Ramos (cell line): ENCODE results near the gene DACT1.

Experiments used
- in situ Hi-C: fragments of 300-500 bp; cut with MboI; formaldehyde crosslinking; loops from one replicate; pipeline ENCODE4 v1.14.3; 2022; ENCODE audit warnings: low sequenced_read_pairs; ENCODE audit not compliant: unreplicated experiment

The DACT1 gene

DNA sequence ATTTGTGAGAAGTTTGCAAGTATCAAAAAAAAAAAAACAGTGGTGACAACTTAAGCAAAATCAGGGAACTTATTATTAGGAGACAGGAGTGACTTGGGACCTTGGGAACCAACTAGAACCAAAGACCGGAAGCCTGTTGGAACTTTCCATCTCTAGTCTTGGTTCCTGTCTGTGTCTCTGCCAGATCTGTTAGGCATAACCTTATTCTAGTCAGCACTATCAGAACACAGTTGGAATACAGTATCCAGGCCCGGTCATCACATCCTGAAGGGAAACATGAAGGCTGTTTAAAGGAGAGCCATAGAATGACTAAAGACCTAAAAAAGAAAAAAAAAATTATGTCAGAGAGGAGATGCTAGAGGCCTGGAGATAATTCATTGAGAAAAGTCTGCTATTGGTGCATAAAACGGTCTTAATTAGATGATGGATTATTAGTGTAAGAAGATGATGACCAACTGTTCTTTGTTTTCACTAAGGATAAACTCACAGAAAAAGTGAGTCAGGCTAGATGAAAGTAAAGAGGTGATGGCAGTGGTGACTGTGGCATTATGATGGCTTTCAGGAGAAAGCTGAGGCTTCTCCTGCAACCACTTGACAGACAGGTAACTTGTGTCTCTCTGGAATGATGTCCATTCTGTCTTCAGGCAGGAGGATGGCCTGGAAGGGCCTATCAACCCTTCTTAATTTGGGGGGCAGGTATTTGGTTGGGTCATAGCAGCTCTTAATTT, 28.2 kb downstream of the DACT1 start:
- in situ Hi-C loops, result no loop called here

DNA sequence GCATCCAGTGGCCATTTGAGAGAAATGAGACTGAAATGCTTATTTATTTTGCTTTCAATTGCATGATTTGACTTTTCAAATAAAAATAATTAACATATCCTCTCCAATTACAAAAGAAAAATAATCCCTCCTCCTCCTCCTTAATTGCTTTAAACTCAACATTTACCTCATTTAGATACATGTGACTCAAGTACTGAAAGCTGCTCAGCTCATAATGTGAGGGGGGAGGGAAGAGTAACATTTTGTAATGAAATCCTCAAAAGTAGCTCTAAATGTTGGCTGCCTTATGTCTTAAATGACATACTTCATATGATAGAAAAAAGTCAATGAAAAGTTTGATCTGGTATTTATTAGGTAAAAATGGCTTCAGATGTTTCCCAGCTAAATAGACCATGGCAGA, 29.0 kb downstream of the DACT1 start:
- in situ Hi-C loops, result no loop called here

DNA sequence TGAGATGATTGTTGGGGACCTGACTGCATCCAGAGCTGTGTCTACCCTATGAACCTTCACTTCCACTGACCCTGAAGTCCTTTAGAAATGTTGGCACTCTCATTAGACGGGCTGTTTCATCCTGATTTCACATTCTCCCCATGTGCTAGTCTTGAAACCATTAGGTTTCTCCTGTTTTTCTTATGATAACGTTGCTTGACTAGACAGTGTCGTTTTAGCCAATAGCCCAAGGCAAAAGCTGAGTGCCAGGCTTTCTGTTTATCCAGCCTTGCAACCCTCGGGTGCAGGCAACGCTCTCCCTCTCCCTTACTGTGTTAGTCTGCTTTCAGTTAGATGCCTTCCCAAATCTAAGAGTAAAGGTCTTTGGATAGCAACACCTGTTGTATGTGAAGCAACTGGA, 30.1 kb downstream of the DACT1 start:
- in situ Hi-C loops, result no loop called here

DNA sequence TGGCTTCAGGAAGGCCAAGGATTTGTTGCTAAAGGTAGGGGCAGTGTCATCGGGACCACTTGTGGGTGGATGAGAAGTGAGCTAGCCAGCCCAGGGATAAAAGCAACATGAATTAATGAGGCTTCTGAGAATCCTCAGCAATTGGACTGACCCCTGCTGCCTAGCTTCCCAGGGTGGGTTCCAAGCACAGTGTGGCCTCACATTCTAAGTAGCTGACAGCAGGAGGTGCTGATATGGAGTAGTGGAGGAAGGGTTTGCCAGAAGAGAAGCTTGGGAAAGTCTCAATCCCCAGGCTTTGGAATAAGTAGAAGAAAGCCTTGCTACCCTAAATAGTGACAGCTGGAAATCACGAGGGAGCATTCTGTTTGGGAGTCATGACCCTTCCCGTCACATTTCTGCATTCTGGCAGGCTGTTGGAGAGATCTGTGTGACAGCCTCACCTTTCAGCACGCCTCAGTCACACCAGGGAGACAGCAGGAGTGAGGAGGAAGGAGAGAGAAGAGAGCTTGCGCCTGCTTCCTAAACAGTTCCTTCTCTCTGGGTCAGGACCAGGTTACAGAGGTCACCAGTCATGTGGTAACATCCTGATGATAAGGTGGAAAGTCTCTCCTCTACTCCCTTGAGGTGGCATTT, 31.2 kb downstream of the DACT1 start:
- in situ Hi-C loops, result no loop called here

DNA sequence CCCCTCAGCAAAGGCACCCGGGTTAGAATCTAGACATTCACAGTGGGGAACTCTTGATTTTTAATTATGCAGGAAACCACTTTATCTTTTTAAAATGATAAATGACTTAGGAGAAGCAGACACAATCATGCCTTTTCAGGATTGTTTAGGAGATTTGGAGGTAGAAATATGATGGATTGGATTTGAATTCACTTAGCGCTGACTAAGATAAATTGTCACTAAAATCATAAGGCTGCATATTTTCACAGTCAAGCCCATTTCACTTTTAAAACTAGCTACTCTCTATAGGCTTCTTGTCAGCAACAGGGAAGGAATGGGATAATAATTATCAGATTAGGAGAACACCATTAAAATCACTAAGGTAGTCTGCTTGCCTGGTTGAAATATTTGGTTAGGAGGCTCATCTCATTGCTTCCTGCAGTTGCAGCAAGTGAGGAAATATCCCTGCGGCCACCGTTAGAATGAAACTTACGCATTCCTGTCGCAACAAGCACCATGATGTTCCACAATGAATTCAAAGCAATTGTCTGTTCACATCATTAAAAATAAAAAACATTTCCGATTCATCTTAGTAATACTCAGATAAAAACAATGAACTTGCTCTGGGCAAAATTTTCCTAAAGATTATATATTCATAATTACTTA, 31.9 kb downstream of the DACT1 start:
- in situ Hi-C loops, result no loop called here

DNA sequence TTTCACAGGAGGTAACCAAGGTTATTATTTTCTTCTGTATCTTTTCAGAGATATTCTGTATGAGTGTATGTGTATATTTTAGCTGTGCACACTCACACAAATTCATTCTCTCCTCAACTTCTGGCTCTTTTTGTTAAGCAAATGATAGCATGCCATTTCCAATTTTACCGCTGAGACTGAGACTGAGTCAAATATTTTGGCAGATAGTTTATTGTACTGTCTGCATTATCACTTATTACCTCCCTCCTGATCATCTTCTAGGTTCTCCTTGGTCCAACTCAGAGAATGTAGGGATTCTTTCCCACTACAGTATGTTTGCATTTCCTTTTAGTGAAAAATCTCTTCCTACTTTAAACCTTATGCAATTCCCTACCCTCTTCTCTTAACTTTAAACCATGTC, 33.3 kb downstream of the DACT1 start:
- in situ Hi-C loops, result no loop called here

DNA sequence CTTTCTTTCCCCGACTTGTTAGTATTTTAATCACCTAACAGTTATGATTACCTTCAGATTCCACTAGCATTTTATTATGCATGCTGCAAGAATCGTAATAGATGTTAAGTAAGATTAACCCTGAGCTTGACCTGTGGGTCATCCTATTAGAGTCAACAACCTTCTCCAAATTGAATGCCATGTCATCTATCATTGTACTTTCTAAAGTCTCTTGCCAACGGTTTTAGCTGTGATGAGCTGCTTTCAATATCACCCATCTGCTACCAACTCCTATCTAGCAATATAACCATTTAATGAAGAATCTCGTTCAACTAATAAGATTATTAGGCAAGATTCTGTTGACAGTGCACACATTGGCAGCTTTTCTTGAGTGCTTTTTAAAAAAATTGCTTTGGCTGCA, 33.7 kb downstream of the DACT1 start:
- in situ Hi-C loops, result no loop called here

DNA sequence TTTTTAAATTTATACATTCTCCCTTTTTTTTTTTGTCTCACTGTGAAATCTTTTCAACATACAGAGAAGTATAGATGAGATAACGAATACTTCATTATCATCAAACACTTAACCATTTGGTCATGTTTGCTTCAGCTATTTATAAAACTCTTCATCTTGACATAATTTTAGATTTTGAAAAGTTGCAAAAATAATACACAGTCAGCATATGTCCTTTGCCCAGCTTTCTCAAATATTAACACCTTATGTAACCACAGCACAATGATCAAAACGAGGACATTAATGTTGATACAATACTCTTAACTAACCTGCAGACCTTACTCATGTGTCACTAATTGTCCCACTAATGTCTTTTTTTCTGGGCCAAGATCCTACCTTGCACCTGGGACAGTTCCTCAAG, 36.0 kb downstream of the DACT1 start:
- in situ Hi-C loops, result no loop called here

DNA sequence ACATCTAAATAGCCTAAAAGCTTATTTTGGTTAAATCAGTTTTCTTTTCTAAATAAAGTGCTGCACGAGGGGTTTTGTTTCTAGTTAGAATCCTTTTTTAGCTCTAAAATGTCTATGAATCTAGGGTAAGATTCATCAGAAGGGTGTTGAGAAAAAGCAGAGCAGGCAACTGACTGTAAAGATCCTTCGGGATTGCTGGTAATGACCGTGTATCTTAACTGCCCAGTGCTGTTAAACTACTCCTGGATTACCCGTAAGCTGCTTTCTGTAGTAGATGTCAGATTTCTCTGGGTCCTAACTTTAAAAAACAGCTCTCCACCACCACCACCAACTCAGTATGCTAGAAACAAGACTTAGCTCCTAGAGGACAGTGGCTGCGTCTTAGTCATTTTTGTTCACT, 39.2 kb downstream of the DACT1 start:
- in situ Hi-C loops, result no loop called here

DNA sequence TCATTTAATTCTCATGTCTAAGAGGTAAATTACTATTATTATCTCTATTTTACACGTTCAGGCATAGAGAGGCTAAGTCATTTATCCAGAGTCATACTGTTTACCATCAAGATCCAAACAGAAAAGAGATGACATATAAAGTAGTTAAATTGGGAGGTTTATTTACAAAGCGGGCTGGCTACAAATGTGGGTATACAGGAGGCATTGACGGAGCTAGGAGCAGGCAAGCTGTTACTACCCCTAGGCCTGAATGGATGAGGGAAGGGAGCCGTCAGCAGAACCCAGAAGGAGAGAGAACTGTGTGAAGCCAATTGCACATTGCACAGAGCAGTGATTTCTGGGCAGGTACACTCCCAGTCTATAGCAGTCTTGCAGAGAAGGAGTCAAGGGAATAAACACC, 39.8 kb downstream of the DACT1 start:
- in situ Hi-C loops, result no loop called here

DNA sequence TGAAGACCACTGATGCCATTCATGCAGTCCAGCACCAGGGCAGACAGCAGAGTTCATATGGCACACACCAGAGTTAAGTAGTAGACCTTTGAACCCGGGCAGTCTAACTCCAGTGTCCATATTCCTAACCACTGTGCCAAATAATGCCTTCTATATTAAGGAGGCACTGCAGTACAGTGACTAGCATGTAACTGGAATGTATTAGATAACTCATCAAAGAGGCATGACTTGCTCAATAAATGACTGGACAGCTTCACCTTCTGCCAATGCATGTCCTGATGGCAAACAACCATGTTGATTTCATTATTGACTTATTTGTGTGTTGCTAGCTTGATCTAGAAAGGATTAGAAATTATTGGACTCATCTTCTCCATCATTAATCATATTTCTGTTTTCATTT, 40.2 kb downstream of the DACT1 start:
- in situ Hi-C loops, result no loop called here

DNA sequence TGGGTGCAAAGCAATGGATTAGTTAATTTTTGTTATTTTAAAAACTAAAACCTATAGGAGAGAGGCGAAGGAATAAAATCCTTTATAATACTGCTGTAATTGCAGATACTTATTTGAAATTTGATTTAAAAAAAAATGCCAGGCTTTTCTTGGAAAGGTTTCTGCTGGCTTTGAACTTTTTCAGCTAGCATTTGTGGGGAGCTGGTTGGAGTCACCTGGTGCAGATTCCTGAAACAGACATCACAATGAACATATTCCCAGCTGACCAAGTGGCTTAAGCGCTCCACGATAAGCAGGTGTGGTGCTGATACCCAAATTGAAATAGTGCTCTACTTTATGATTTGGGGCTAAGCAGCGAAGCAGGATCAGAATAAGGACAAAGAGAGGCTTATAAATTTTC, 42.9 kb downstream of the DACT1 start:
- in situ Hi-C loops, result no loop called here

DNA sequence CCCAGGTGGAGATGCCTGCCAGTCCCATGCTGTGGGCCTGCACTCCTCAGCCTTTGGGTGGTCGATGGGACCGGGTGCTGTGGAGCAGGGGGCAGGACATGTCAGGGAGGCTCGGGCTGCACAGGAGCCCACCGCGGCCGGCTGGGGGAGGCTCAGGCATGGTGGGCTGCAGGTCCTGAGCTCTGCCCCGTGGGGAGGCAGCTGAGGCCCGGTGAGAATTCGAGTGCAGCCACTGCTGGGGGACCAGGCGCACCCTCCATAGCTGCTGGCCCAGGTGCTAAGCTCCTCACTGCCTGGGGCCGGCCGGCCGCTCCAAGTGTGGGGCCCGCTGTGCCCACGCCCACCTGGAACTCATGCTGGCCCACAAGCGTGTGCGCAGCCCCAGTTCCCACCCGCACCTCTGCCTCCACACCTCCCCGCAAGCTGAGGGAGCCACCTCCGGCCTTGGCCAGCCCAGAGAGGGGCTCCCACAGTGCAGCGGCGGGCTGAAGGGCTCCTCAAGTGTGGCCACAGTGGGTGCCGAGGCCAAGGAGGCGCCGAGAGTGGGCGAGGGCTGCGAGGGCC, 49.6 kb downstream of the DACT1 start:
- in situ Hi-C loops, result no loop called here

DNA sequence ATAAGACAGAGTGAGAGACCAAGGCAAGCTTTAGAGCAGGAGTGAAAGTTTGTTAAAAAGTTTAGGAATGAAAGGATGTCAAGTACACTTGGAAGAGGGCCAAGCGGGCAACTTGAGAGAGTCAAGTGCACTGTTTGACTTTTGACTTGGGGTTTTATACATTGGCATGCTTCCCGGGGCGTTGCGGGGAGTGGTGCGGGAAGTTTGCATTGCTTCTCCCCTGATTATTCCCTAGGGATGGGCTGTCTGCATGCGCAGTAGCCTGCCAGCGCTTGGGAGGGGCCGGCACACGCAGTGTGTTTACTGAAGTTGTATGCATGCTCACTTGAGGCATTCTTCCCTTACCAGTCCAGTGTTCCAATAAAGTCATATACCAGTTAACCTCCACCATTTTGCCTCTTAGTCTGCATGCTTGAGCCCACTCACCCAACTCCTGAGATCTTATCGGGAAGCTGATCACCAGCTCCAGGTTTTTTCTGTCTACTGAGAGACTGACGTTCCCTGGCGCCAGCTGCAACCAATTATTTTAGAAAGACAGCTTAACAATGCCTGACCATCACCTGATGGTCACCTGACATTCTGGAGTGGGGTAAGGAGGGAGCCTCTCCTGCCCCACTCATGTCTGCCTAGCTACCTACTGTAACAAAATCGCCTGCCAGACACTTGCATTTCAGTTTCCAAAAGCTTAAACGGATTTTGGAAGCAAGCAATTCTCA, 53.2 kb downstream of the DACT1 start:
- in situ Hi-C loops, result no loop called here

DNA sequence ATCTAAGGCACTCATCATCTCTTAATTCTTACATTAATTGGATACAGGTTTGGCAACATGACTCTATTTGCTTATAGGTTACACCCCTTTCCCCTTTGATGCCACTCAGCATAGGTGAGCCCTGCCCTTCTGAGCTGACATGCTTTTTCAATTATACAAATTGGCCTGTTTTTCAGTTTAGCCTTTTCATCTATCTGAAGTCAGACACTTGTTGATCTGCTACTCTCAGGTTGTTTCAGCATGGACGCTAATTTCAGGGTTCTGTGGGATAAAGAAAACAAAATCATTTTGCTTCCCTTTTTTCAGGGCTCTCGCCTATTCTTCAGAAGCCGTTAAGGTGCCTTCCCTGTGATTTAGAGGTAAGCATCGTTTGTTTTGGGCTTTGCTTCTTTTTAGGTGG, 55.3 kb downstream of the DACT1 start:
- in situ Hi-C loops, result no loop called here

DNA sequence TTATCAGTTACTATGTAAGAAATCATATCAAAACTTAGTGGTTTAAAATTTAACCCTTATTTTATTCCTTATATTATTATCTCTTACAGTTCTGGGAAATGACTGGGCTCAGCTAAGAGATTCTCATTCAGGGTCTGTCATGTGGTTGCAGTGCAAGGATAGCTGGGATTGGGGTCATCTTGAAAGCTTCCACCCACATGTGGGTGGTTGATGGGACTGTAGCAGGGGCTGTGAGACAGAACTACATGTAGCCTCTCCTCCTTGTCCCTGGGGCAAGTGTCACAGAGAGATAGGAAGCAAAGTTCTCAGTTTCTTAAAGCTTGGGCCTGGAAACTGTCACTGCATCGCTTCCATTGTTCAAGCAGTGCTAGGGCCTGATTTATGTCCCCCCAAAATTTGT, 57.8 kb downstream of the DACT1 start:
- in situ Hi-C loops, result no loop called here

DNA sequence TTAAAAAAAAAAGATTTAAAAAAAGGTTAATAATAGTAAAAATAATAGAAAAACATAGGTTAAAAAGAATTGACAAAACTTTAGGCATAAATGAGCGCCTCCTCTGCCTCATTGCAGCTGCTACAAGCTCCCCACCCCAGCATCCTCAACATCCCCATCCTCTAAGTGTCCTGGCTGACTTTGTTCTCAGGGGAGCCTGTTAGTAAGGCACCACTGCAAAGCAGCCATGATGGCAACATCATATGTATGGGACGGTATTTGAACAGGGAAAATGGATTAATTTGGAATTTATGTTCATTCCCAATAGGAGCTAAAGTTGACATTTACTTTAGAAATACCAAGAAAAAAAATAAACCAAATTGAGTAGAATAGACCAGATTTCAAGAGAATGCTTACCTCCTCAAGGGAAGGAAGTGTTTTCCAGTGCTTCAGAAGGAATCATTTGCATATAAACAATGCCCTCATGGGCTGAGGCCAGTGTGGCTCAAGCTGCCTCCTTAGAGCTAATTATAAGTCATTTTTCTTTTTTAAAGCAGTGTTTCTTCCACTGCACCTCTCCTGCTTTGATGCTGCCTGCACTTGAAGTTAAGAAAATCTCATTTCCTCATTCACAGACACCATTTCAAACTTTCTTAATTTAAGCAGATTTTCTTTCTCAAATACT, 59.6 kb downstream of the DACT1 start:
- in situ Hi-C loops, result no loop called here
